Medulla oblongata (tissue), 1 donor: ENCODE measurements around the gene GNG14.
"Not testable (repeated sequence)": the region's sequence is repeated elsewhere in the genome, so short reads cannot be mapped to it uniquely, and the experiment has no call there.

Experiments
- DNase-seq: peaks from one replicate; pipeline ENCODE4 v3.0.0-alpha.2; 2015; ENCODE audit errors: extremely low spot score

GNG14 gene

GRCh38 chr19:12667731-12668302 lies 20.0 kb upstream of the GNG14 start:
- no peak for DNase-seq

GRCh38 chr19:12668346-12668745 lies 19.5 kb upstream of the GNG14 start:
- no peak for DNase-seq

- peak; percentile 38 for DNase-seq
Observed at GRCh38 chr19:12668932-12669269, 18.9 kb upstream of the GNG14 start.

GRCh38 chr19:12669270-12670158 lies 18.3 kb upstream of the GNG14 start:
- peak; percentile 91 for DNase-seq

GRCh38 chr19:12670159-12670928 lies 17.5 kb upstream of the GNG14 start:
- DNase-seq, result no peak

GRCh38 chr19:12672744-12673143 lies 15.1 kb upstream of the GNG14 start:
- DNase-seq, result no peak

- DNase-seq, result no peak
Observed at GRCh38 chr19:12675399-12675798, 12.4 kb upstream of the GNG14 start.

GRCh38 chr19:12675940-12676339 lies 11.9 kb upstream of the GNG14 start:
- DNase-seq, result no peak

- DNase-seq, result peak; percentile 68
Observed at GRCh38 chr19:12676384-12676792, 11.4 kb upstream of the GNG14 start.

GRCh38 chr19:12676928-12677327 lies 10.9 kb upstream of the GNG14 start:
- DNase-seq, result no peak

- not testable (repeated sequence) for DNase-seq
Observed at GRCh38 chr19:12678039-12678438, 9.8 kb upstream of the GNG14 start.

GRCh38 chr19:12680034-12680433 lies 7.8 kb upstream of the GNG14 start:
- no peak for DNase-seq

- DNase-seq, result peak; percentile 97
Observed at GRCh38 chr19:12681074-12681987, 6.5 kb upstream of the GNG14 start, which contains the start of gene DHPS. TSS of gene DHPS (minus strand) at chr19:12681880. CDS start at chr19:12681766, 114 bp downstream.

GRCh38 chr19:12685831-12686230 lies 2.0 kb upstream of the GNG14 start:
- no peak for DNase-seq

- DNase-seq, result no peak
Observed at GRCh38 chr19:12689012-12689411, 1.2 kb downstream of the GNG14 start.

GRCh38 chr19:12689581-12690216 lies 1.9 kb downstream of the GNG14 start:
- DNase-seq, result no peak

- no peak for DNase-seq
Observed at GRCh38 chr19:12692960-12693359, 5.2 kb downstream of the GNG14 start.

GRCh38 chr19:12694641-12695040 lies 6.8 kb downstream of the GNG14 start:
- DNase-seq, result no peak

- no peak for DNase-seq
Observed at GRCh38 chr19:12695096-12695495, 7.3 kb downstream of the GNG14 start.

GRCh38 chr19:12695514-12695913 lies 7.7 kb downstream of the GNG14 start:
- DNase-seq, result no peak

GRCh38 chr19:12695997-12696365 lies 8.2 kb downstream of the GNG14 start:
- no peak for DNase-seq
